NCI-H2227 treated with DMSO at 0.1 percent for 48 hours (cell line): ENCODE measurements around the gene NTMT1.
"Not testable (repeated sequence)": the region's sequence is repeated elsewhere in the genome, so short reads cannot be mapped to it uniquely, and the experiment has no call there.

Experiments used
- DNase-seq: peaks from one replicate; lab custom pipeline; 2025; lab: John Stamatoyannopoulos, UW

The NTMT1 gene

GRCh38 chr9:129615407-129616285 is 10.3 kb upstream of the NTMT1 start:
- no peak for DNase-seq

- no peak for DNase-seq
Measured at GRCh38 chr9:129617167-129617566, 8.8 kb upstream of the NTMT1 start.

GRCh38 chr9:129619787-129620668 is 5.9 kb upstream of the NTMT1 start:
- peak; percentile 14 for DNase-seq

GRCh38 chr9:129620669-129621295 is 5.2 kb upstream of the NTMT1 start, which contains the start of gene C9orf50:
Gene C9orf50, minus strand, starts transcription at chr9:129621101. Its CDS starts 527 bp downstream, at chr9:129620574.
- peak; percentile 13 for DNase-seq

GRCh38 chr9:129623331-129623730 is 2.6 kb upstream of the NTMT1 start:
- DNase-seq: no peak

- DNase-seq: no peak
Measured at GRCh38 chr9:129624168-129624759, 1.7 kb upstream of the NTMT1 start.

GRCh38 chr9:129624947-129625346 is 1.0 kb upstream of the NTMT1 start:
- peak; percentile 29 for DNase-seq

GRCh38 chr9:129626625-129627284 is 792 bp downstream of the NTMT1 start:
- DNase-seq: no peak

- no peak for DNase-seq
Measured at GRCh38 chr9:129627556-129628440, 1.8 kb downstream of the NTMT1 start.

GRCh38 chr9:129628709-129629108 is 2.7 kb downstream of the NTMT1 start:
- no peak for DNase-seq

GRCh38 chr9:129629251-129629820 is 3.4 kb downstream of the NTMT1 start:
- no peak for DNase-seq

GRCh38 chr9:129630967-129631673 is 5.2 kb downstream of the NTMT1 start:
- no peak for DNase-seq

- DNase-seq: no peak
Measured at GRCh38 chr9:129631674-129632129, 5.7 kb downstream of the NTMT1 start.

GRCh38 chr9:129632460-129632859 is 6.5 kb downstream of the NTMT1 start:
- no peak for DNase-seq

GRCh38 chr9:129633207-129633606 is 7.2 kb downstream of the NTMT1 start:
- no peak for DNase-seq

- DNase-seq: no peak
Measured at GRCh38 chr9:129633848-129634247, 7.9 kb downstream of the NTMT1 start.

- no peak for DNase-seq
Measured at GRCh38 chr9:129635099-129636065, 9.4 kb downstream of the NTMT1 start.

- DNase-seq: not testable (repeated sequence)
Measured at GRCh38 chr9:129636343-129636742, 10.4 kb downstream of the NTMT1 start.
